ENCODE results near the gene FBXO42.

FBXO42 gene

GRCh38 chr1:16254263-16254928 is 97.9 kb downstream of the FBXO42 start:
- no peak for DNase-seq (ENCODE audit: low spot score)
- in situ Hi-C loops (cut with MboI; ENCODE audit: low pct_unique_long_range_greater_than_20kb, low sequenced_read_pairs, unreplicated experiment) = no loop called here
- TF ChIP-seq CTCF (IDR thresholded peaks at IDR 0.05; ENCODE audit: extremely low read depth, insufficient read depth, missing control alignments) = no peak

DNA sequence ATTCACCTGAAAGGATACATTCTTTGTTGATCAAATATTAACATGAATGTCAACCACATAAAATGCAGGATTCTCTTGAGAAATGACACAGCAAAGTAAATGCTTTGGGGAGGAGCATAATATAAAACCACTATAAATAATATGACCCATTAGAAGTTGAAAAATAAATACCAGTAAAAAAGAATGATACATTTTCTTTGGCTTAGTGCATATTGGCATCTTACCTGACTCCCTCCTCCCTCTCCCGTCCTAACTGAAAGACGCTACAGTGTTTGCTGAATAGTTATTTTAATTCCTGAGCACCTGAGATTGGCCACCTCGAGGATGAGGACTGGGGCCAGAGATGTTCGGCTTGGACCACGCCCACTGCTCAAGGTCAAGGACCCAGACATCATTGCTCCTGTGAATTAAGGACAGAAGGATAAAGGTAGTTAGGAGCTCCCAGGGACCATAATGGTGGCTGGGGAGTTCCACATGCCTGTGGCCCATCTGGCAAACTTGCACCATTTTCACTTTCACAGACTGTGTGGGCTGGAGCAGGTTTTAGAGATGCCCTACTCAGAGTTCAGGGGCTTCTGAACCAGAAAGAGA is 98.9 kb downstream of the FBXO42 start:
- no peak for TF ChIP-seq CTCF (IDR thresholded peaks at IDR 0.05; ENCODE audit: extremely low read depth, insufficient read depth, missing control alignments)
- in situ Hi-C loops (cut with MboI; ENCODE audit: low pct_unique_long_range_greater_than_20kb, low sequenced_read_pairs, unreplicated experiment) = no loop called here
- no peak for DNase-seq (ENCODE audit: low spot score)

DNA sequence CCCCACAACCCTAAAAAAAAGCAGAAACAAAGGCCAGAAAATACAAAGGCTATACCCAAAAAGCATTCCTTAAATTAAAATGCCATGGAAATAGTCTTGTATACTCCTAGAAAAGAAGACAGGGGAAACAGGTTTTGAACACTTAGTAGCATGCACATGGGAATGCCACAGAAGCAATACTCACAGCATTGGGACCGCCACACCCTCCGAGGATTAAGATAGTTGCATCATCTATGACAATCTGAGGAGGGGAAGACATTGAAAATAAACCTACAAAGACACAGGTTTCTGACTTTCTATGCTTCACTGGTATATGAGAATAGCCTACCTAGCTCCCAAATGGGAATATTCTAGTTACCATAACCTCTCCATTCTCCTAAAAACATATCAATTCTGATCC is 99.4 kb downstream of the FBXO42 start:
- in situ Hi-C loops (cut with MboI; ENCODE audit: low pct_unique_long_range_greater_than_20kb, low sequenced_read_pairs, unreplicated experiment) = no loop called here
- TF ChIP-seq CTCF (IDR thresholded peaks at IDR 0.05; ENCODE audit: extremely low read depth, insufficient read depth, missing control alignments) = no peak
- DNase-seq (ENCODE audit: low spot score) = no peak

DNA sequence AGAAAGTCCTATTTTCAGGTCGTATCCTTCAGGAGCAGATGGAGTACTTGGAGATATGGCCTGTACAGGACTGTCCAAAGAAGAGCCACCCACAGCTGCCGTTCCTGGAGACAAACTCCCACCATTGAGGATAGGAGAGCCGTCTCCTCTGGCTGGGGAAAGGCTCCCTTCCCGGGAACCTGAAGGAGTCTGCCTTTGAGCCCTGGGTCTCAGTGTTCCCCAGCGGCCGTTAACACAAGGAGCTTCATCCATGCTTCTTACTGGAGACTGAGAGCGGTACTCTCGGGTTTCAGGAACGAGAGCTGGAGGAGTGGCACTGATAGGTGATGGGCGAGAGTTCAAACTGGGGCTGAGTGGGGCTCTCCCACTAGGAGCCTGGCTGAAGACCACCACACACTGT is 100.9 kb downstream of the FBXO42 start:
- no peak for TF ChIP-seq CTCF (IDR thresholded peaks at IDR 0.05; ENCODE audit: extremely low read depth, insufficient read depth, missing control alignments)
- in situ Hi-C loops (cut with MboI; ENCODE audit: low pct_unique_long_range_greater_than_20kb, low sequenced_read_pairs, unreplicated experiment) = no loop called here
- no peak for DNase-seq (ENCODE audit: low spot score)

GRCh38 chr1:16250524-16251251 is 101.6 kb downstream of the FBXO42 start:
- TF ChIP-seq CTCF (IDR thresholded peaks at IDR 0.05; ENCODE audit: extremely low read depth, insufficient read depth, missing control alignments) = no peak
- in situ Hi-C loops (cut with MboI; ENCODE audit: low pct_unique_long_range_greater_than_20kb, low sequenced_read_pairs, unreplicated experiment) = no loop called here
- DNase-seq (ENCODE audit: low spot score) = no peak

GRCh38 chr1:16249596-16250241 is 102.6 kb downstream of the FBXO42 start:
- in situ Hi-C loops (cut with MboI; ENCODE audit: low pct_unique_long_range_greater_than_20kb, low sequenced_read_pairs, unreplicated experiment) = loop anchor here (25.0 kb wide), 1 partner anchor 363 kb away; the partner anchor contains the start of gene NBPF1
- no peak for DNase-seq (ENCODE audit: low spot score)
- TF ChIP-seq CTCF (IDR thresholded peaks at IDR 0.05; ENCODE audit: extremely low read depth, insufficient read depth, missing control alignments) = no peak
